ENCODE measurements around the gene DOK7.

DNA sequence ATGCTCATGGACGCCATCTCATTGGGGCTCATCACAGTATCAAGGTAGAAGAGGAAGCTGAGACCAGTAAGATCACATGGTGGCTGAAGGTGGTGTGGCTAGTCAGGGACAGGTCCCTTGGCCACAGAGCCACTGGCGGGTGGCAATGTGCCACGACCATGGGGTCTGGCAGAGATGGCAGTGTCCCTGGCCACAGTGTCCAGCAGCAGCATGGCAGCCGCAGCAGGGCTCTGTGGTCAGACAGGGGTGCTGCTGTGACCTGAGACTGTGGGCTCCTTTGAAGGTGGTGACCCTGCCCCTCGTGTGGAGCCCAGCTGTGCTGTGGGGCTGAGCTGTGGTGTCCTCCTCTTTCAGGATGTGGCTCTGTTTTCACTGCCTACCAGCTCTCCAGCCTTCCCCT lies 2.2 kb upstream of the DOK7 start:
- no peak for TF ChIP-seq EZH2 (IDR thresholded peaks at IDR 0.05; ENCODE audit: borderline replicate concordance, low read depth, low read length, poor library complexity, severe bottlenecking)
- TF ChIP-seq, protein P1, sequence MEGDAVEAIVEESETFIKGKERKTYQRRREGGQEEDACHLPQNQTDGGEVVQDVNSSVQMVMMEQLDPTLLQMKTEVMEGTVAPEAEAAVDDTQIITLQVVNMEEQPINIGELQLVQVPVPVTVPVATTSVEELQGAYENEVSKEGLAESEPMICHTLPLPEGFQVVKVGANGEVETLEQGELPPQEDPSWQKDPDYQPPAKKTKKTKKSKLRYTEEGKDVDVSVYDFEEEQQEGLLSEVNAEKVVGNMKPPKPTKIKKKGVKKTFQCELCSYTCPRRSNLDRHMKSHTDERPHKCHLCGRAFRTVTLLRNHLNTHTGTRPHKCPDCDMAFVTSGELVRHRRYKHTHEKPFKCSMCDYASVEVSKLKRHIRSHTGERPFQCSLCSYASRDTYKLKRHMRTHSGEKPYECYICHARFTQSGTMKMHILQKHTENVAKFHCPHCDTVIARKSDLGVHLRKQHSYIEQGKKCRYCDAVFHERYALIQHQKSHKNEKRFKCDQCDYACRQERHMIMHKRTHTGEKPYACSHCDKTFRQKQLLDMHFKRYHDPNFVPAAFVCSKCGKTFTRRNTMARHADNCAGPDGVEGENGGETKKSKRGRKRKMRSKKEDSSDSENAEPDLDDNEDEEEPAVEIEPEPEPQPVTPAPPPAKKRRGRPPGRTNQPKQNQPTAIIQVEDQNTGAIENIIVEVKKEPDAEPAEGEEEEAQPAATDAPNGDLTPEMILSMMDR (conservative IDR thresholded peaks at IDR 0.05; ENCODE audit: low read depth, low read length) = no peak

Measured in A673 (cell line).